Measurements from ENCODE around the gene STRBP. TPM values are rescaled to one million over a fixed set of nuclear protein-coding genes. Genes with fewer than 3 reads are reported as not detected.
"Not testable (repeated sequence)": the region's sequence is repeated elsewhere in the genome, so short reads cannot be mapped to it uniquely, and the experiment has no call there.

Gene STRBP
- total RNA-seq, 2 donors from 2014 or later, result 20.1 to 24.5 TPM

- DNase-seq (ENCODE audit: low spot score), result no peak
- Histone ChIP-seq H3K4me1 (replicated peaks) (no peaks in the 10 kb centered on the region), H3K27me3 (replicated peaks; ENCODE audit: insufficient read depth) (no peaks in the 10 kb centered on the region), H3K4me3 (no peak overlapping the region), H3K9me3 (no peaks in the 10 kb centered on the region), H3K27ac (no peak overlapping the region), H3K36me3 (no peaks in the 10 kb centered on the region)
- WGBS, result 97% methylated on average over 1 of the region's 1 CpG
- no peak for TF ChIP-seq POLR2AphosphoS5 (IDR thresholded peaks at IDR 0.05)
- no peak for TF ChIP-seq CTCF (IDR thresholded peaks at IDR 0.05)
- TF ChIP-seq POLR2A (IDR thresholded peaks at IDR 0.05), result no peak
- intact Hi-C loops (cut with DNase I), result no loop called here
Measured at GRCh38 chr9:123194023-123194422, 74.4 kb downstream of the STRBP start.

- DNase-seq (ENCODE audit: low spot score), result no peak
- H3K4me3 ChIP-seq, result no peak overlapping the region
- no peaks in the 10 kb centered on the region for H3K36me3 ChIP-seq
- H3K27me3 ChIP-seq (replicated peaks; ENCODE audit: insufficient read depth), result no peaks in the 10 kb centered on the region
- no peaks in the 10 kb centered on the region for H3K9me3 ChIP-seq
- H3K4me1 ChIP-seq (replicated peaks), result no peaks in the 10 kb centered on the region
- 76% methylated on average over 1 of the region's 1 CpG for WGBS
- no peak overlapping the region for H3K27ac ChIP-seq
- intact Hi-C loops (cut with DNase I), result no loop called here
- TF ChIP-seq CTCF (IDR thresholded peaks at IDR 0.05), result no peak
- no peak for TF ChIP-seq POLR2A (IDR thresholded peaks at IDR 0.05)
- no peak for TF ChIP-seq POLR2AphosphoS5 (IDR thresholded peaks at IDR 0.05)
Measured at GRCh38 chr9:123191680-123192079, 76.7 kb downstream of the STRBP start.

GRCh38 chr9:123191260-123191659, 77.1 kb downstream of the STRBP start:
- 51% methylated on average over 4 of the region's 4 CpGs for WGBS
- Histone ChIP-seq H3K27me3 (replicated peaks; ENCODE audit: insufficient read depth) (no peaks in the 10 kb centered on the region), H3K9me3 (no peaks in the 10 kb centered on the region), H3K27ac (no peak overlapping the region), H3K36me3 (no peaks in the 10 kb centered on the region), H3K4me1 (replicated peaks) (no peaks in the 10 kb centered on the region), H3K4me3 (no peak overlapping the region)
- TF ChIP-seq POLR2AphosphoS5 (IDR thresholded peaks at IDR 0.05) (no peak), CTCF (IDR thresholded peaks at IDR 0.05) (no peak), POLR2A (IDR thresholded peaks at IDR 0.05) (no peak)
- intact Hi-C loops (cut with DNase I), result no loop called here
- no peak for DNase-seq (ENCODE audit: low spot score)

- Histone ChIP-seq H3K27ac (no peak overlapping the region), H3K9me3 (no peaks in the 10 kb centered on the region), H3K4me1 (replicated peaks) (no peaks in the 10 kb centered on the region), H3K36me3 (no peaks in the 10 kb centered on the region), H3K4me3 (no peak overlapping the region), H3K27me3 (replicated peaks; ENCODE audit: insufficient read depth) (no peaks in the 10 kb centered on the region)
- intact Hi-C loops (cut with DNase I), result no loop called here
- no peak for TF ChIP-seq POLR2AphosphoS5 (IDR thresholded peaks at IDR 0.05)
- no peak for TF ChIP-seq CTCF (IDR thresholded peaks at IDR 0.05)
- no peak for TF ChIP-seq POLR2A (IDR thresholded peaks at IDR 0.05)
- DNase-seq (ENCODE audit: low spot score), result no peak
- 96% methylated on average over 1 of the region's 1 CpG for whole genome bisulfite sequencing
Measured at GRCh38 chr9:123187131-123187530, 81.3 kb downstream of the STRBP start.

GRCh38 chr9:123186029-123186428, 82.4 kb downstream of the STRBP start:
- not testable (repeated sequence) for H3K27me3 ChIP-seq (replicated peaks; ENCODE audit: insufficient read depth); H3K4me3 ChIP-seq

More at GRCh38 chr9:123186029-123186428, 82.4 kb downstream of the STRBP start:
- intact Hi-C loops (cut with DNase I); H3K36me3 ChIP-seq; DNase-seq (ENCODE audit: low spot score); H3K27ac ChIP-seq; H3K9me3 ChIP-seq; H3K4me1 ChIP-seq (replicated peaks): not testable (repeated sequence)
- 100% methylated on average over 2 of the region's 2 CpGs for WGBS

Measured in prostate gland (tissue), 2 donors.